ENCODE measurements around the gene CACNB2. TPM values are rescaled to one million over a fixed set of nuclear protein-coding genes. Genes with fewer than 3 reads are reported as not detected.

The CACNB2 gene
- total RNA-seq, 4 donors from 2014 or later: 0.81 to 13.9 (median 4.5) TPM

DNA sequence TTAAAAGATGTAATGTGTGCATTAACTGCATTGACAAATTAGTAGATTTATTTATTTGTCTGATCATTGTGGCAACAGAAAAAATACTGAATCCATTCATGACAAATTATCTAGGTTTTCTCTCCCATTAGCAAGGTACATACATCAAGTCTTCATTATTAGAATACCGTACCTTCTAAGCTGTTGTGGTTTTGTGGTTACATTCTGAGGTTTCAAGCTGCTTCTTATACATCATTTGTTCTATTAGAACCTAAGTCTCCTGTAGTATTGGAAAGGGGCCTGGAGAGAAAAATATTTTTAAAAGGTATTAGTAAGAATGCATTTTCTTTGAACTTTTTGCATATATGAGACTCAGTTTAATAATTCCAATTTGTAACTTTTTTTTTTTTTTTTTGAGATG lies 26.3 kb upstream of the CACNB2 start:
- H3K27me3 ChIP-seq: no peaks in the 10 kb centered on the region
- TF ChIP-seq, protein P1, sequence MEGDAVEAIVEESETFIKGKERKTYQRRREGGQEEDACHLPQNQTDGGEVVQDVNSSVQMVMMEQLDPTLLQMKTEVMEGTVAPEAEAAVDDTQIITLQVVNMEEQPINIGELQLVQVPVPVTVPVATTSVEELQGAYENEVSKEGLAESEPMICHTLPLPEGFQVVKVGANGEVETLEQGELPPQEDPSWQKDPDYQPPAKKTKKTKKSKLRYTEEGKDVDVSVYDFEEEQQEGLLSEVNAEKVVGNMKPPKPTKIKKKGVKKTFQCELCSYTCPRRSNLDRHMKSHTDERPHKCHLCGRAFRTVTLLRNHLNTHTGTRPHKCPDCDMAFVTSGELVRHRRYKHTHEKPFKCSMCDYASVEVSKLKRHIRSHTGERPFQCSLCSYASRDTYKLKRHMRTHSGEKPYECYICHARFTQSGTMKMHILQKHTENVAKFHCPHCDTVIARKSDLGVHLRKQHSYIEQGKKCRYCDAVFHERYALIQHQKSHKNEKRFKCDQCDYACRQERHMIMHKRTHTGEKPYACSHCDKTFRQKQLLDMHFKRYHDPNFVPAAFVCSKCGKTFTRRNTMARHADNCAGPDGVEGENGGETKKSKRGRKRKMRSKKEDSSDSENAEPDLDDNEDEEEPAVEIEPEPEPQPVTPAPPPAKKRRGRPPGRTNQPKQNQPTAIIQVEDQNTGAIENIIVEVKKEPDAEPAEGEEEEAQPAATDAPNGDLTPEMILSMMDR (IDR thresholded peaks at IDR 0.05): no peak
- no peak for TF ChIP-seq POLR2A (IDR thresholded peaks at IDR 0.05)
- intact Hi-C loops (cut with DNase I): loop anchor here (10.0 kb wide), 1 partner anchor 509 kb away; no protein-coding TSS in a partner anchor

DNA sequence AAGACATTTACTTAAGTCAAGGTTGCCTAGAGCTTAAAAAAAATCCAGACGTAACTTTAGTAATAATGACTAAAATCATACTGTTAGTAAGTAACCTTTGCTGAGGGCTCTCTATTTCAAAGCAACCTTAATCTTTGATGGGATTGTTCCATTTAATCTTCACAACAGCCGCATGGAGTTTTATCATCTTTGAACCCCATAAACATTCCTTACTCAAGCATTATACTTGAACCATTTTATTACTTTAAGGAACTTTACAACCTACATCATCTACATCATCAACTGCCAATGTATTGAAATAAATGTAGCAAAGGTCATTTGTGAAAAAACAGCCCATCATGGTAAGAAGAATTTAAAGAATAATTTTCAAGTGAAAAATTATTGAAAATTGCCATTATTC lies 22.9 kb upstream of the CACNB2 start:
- no peaks in the 10 kb centered on the region for H3K27me3 ChIP-seq
- H3K4me3 ChIP-seq (replicated peaks in 1 of 3): no peak overlapping the region
- no peaks in the 10 kb centered on the region for H3K36me3 ChIP-seq
- 92 to 97% methylated on average over 2 of the region's 2 CpGs for WGBS, 2 donors
- DNase-seq: no peak
- H3K4me1 ChIP-seq: no peaks in the 10 kb centered on the region
- no peak overlapping the region for H3K27ac ChIP-seq
- H3K9me3 ChIP-seq: no peaks in the 10 kb centered on the region
- TF ChIP-seq, protein P1 (IDR thresholded peaks at IDR 0.05): no peak
- no peak for TF ChIP-seq POLR2A (IDR thresholded peaks at IDR 0.05)
- intact Hi-C loops (cut with DNase I): loop anchor here (10.0 kb wide), 1 partner anchor 512 kb away; no protein-coding TSS in a partner anchor

More for the DNA sequence above, 26.3 kb upstream of the CACNB2 start:
- no peaks in the 10 kb centered on the region for H3K36me3 ChIP-seq
- no peak for DNase-seq
- no peak overlapping the region for H3K27ac ChIP-seq
- no peaks in the 10 kb centered on the region for H3K4me1 ChIP-seq
- H3K9me3 ChIP-seq: no peaks in the 10 kb centered on the region
- H3K4me3 ChIP-seq (replicated peaks in 1 of 3): no peak overlapping the region
- 82 to 89% methylated on average over 1 of the region's 1 CpG for WGBS, 2 donors

DNA sequence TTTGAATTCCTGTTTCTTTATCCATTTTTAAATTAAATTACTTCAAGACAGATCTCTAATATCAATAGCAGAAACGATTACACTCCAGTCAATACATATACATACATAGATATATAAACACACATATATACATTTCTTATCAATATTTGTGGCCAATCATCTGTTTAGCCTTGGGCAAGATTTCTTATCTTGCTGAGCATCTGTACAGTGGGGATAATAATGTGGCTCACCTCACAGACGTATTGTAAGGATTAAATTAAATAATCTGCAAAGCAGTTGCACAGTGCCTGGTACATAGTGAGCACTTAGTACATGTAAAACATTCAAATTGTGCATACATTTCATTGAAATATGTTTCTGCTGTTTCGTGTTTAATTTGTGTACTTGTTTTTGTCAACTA lies 17.5 kb upstream of the CACNB2 start:
- Histone ChIP-seq H3K4me3 (replicated peaks in 1 of 3) (no peak overlapping the region), H3K27me3 (no peaks in the 10 kb centered on the region), H3K9me3 (no peaks in the 10 kb centered on the region), H3K36me3 (no peaks in the 10 kb centered on the region), H3K27ac (no peak overlapping the region), H3K4me1 (no peaks in the 10 kb centered on the region)
- intact Hi-C loops (cut with DNase I): no loop called here
- TF ChIP-seq, protein P1 (IDR thresholded peaks at IDR 0.05): no peak
- no peak for TF ChIP-seq POLR2A (IDR thresholded peaks at IDR 0.05)
- DNase-seq: no peak
- WGBS, 2 donors: 88 to 90% methylated on average over 3 of the region's 3 CpGs

DNA sequence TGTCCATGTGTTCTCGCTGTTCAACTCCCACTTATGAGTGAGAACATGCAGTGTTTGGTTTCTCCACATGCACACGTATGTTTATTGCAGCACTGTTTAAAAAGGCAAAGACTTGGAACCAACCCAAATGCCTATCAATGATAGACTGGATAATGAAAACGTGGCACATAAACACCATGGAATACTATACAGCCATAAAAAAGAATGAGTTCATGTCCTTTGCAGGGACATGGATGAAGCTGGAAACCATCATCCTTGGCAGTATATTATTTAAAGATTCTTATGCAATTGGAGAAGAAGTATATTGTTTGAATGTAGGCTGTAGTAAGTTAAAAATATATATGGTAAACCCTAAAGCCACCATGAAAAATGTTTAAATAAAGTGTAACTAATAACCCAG lies 7.2 kb upstream of the CACNB2 start:
- Histone ChIP-seq H3K27ac (no peak overlapping the region), H3K4me3 (replicated peaks in 1 of 3) (no peak overlapping the region), H3K36me3 (no peaks in the 10 kb centered on the region), H3K9me3 (no peaks in the 10 kb centered on the region), H3K4me1 (no peaks in the 10 kb centered on the region), H3K27me3 (no peaks in the 10 kb centered on the region)
- no peak for DNase-seq
- intact Hi-C loops (cut with DNase I): no loop called here
- WGBS, 2 donors: 90 to 91% methylated on average over 3 of the region's 3 CpGs
- no peak for TF ChIP-seq POLR2A (IDR thresholded peaks at IDR 0.05)
- TF ChIP-seq, protein P1 (IDR thresholded peaks at IDR 0.05): no peak

DNA sequence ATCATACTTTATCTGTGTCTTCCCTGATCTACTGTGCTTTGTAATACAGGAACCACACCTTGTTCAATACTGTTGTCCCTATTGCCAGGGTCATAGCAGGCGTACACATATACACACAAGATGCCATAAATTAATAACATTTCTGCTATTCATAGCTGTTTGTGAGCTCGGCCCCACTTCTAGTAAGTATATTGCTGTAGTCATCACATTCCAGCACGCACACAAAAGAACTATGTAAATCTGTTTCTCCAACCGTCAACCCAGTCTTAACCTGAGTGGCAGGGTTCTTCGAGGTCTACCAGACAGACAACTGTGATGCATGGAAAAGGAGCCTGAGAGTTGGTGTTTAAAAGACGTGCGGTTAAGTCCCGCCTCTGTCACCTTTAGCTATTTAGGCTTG lies 5.7 kb upstream of the CACNB2 start:
- no peak for DNase-seq
- Histone ChIP-seq H3K9me3 (no peaks in the 10 kb centered on the region), H3K4me3 (replicated peaks in 1 of 3) (no peak overlapping the region), H3K27ac (no peak overlapping the region), H3K27me3 (no peaks in the 10 kb centered on the region), H3K36me3 (no peaks in the 10 kb centered on the region), H3K4me1 (no peaks in the 10 kb centered on the region)
- TF ChIP-seq POLR2A (IDR thresholded peaks at IDR 0.05): no peak
- TF ChIP-seq, protein P1 (IDR thresholded peaks at IDR 0.05): no peak
- intact Hi-C loops (cut with DNase I): no loop called here
- WGBS, 2 donors: 82 to 86% methylated on average over 8 of the region's 8 CpGs
